Right lobe of liver (tissue), 6 donors: Measurements from ENCODE around the gene MCCC1. TPM values are rescaled to one million over a fixed set of nuclear protein-coding genes. Genes with fewer than 3 reads are reported as not detected.
A peak's percentile ranks its signal among the peaks of the same experiment; 100 is the strongest.

ENCODE experiments used
- ATAC-seq, 4 donors: fragments of 200-7000 bp; cut with Tn5 transposase; one replicate each; pipeline ENCODE4 v1.9.1; 2020; ENCODE audit warnings: mild to moderate bottlenecking in 4 of 4, moderate library complexity in 4 of 4
- DNase-seq, 3 donors: peaks; one replicate each; pipeline ENCODE4 v3.0.0-alpha.2; 2020
- H3K27ac ChIP-seq, 3 donors: fragments of 200-600 bp; one replicate each; pipeline ENCODE4 v1.8.0; 2022
- H3K27me3 ChIP-seq, 2 donors: fragments of 200-600 bp; one replicate each; pipeline ENCODE4 v1.8.0; 2022
- H3K36me3 ChIP-seq, 4 donors: fragments of 200-600 bp; sonication (generic) in 1 of 4; one replicate each; pipeline versions ENCODE4 v1.5.1 to v1.8.0; 2017 to 2022; ENCODE audit warnings: control low read depth in 1 of 4
- H3K4me1 ChIP-seq, 4 donors: fragments of 200-600 bp; sonication (generic) in 1 of 4; one replicate each; pipeline versions ENCODE4 v1.5.1 to v1.8.0; 2017 to 2022; ENCODE audit warnings: control low read depth in 1 of 4
- H3K4me3 ChIP-seq, 3 donors: fragments of 200-600 bp; one replicate each; pipeline ENCODE4 v1.8.0; 2022
- H3K9me3 ChIP-seq, 4 donors: fragments of 200-600 bp; sonication (generic) in 1 of 4; one replicate each; pipeline versions ENCODE4 v1.5.1 to v1.8.0; 2017 to 2022; ENCODE audit warnings: control low read depth in 1 of 4
- POLR2A ChIP-seq: fragments of 450-650 bp; IDR thresholded peaks from one replicate; pipeline ENCODE4 v1.6.1; 2017; ENCODE audit warnings: antibody characterized with exemption, mild to moderate bottlenecking
- WGBS: methylation state at CpG from one replicate; pipeline ENCODE4 v1.1.6; 2018; ENCODE audit warnings: low coverage, low lambda C conversion rate; ENCODE audit not compliant: insufficient coverage; ENCODE audit errors: missing lambda C conversion rate; 5-methylcytosine and 5-hydroxymethylcytosine counted together
- intact Hi-C, 2 donors: fragments of 100-400 bp; cut with DNase I; formaldehyde crosslinking; loops; one replicate each; pipeline versions ENCODE4 v1.11.2 to v1.14.1; 2022
- total RNA-seq, 6 experiments: library from RNA; depleted of rRNA in 2 of 6; stranded (reverse); fragments of >200 nt in 2 of 6; fragmentation: NEBNext Ultra II Directional in 3 of 6; extraction: Animal tissue kit (Norgen Biotek cat#: 25700) in 3 of 6; gene quantifications; one replicate each; pipeline versions ENCODE4 v1.1.0 to v1.2.4, GENCODE V29; 2016 to 2023
- TF ChIP-seq, protein P1 (sequence below), 4 donors: fragments of 200-600 bp in 3 of 4; fragments of 450-650 bp in 1 of 4; IDR thresholded peaks; one replicate each; pipeline versions ENCODE4 v1.5.1 to v1.8.0; 2016 to 2022; ENCODE audit warnings: antibody characterized with exemption in 4 of 4, mild to moderate bottlenecking in 2 of 4
- donor health status: DM: no; HTN: yes; CAD: no.
- donor health status: DM: no; HTN: no; CAD: no.
- donor health status: DM: no; HTN: no; CAD: no.
- donor health status: DM: no; HTN: yes; CAD: no.
- donor health status: DM: no; HTN: yes; CAD: no.

The MCCC1 gene
- total RNA-seq, 6 experiments from 2014 or later, result 34.0 to 57.0 (median 48.2) TPM

DNA sequence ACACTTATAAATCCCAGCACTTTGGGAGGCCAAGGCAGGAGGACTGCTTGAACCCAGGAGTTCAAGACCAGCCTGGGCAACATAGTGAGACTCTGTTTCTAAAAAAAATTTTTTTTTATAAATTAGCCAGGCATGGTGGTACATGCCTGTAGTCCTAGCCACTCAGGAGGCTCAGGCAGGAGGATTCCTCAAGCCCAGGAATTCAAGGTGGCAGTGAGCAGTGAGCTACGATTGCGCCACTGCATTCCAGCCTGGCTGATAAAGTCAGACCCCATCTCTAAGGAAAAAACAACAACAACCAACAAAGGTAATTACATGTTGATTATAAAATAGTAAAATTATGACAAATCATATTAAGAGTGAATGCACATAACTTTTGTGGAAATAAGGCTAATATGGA lies 40.9 kb downstream of the MCCC1 start:
- peaks cover 0 to 21% (median 3%) of the 10 kb centered on the region in 4 donors for H3K36me3 ChIP-seq
- no peak for TF ChIP-seq POLR2A
- TF ChIP-seq, protein P1, sequence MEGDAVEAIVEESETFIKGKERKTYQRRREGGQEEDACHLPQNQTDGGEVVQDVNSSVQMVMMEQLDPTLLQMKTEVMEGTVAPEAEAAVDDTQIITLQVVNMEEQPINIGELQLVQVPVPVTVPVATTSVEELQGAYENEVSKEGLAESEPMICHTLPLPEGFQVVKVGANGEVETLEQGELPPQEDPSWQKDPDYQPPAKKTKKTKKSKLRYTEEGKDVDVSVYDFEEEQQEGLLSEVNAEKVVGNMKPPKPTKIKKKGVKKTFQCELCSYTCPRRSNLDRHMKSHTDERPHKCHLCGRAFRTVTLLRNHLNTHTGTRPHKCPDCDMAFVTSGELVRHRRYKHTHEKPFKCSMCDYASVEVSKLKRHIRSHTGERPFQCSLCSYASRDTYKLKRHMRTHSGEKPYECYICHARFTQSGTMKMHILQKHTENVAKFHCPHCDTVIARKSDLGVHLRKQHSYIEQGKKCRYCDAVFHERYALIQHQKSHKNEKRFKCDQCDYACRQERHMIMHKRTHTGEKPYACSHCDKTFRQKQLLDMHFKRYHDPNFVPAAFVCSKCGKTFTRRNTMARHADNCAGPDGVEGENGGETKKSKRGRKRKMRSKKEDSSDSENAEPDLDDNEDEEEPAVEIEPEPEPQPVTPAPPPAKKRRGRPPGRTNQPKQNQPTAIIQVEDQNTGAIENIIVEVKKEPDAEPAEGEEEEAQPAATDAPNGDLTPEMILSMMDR (IDR thresholded peaks at IDR 0.05), result no peak
- H3K4me3 ChIP-seq, result no peak overlapping the region
- 100% methylated on average over 2 of the region's 2 CpGs for WGBS
- ATAC-seq (no peak), DNase-seq (no peak)
- no peaks in the 10 kb centered on the region for H3K9me3 ChIP-seq
- no peaks in the 10 kb centered on the region for H3K27me3 ChIP-seq
- intact Hi-C loops, result no loop called here
- no peaks in the 10 kb centered on the region for H3K4me1 ChIP-seq
- no peak overlapping the region for H3K27ac ChIP-seq

DNA sequence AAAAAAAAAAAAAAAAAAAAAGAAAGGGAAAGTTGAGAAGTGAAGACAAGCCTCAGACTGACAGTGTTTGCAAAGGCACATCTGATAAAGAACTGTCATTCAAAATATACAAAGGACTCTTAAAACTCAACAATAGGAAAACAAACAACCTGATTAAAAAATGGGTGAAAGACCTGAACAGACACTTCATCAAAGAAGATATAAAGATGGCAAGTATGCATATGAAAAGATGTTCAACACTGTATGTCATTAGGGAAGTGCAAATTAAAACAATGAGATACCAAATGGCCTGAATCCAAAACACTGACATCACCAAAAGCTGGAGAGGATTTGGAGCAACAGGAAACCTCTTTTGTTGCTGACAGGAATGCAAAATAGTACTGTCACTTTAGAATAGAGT lies 48.6 kb downstream of the MCCC1 start:
- Histone ChIP-seq H3K4me1 (peaks cover 0 to 3% (median 0%) of the 10 kb centered on the region in 4 donors), H3K27ac (no peak overlapping the region), H3K27me3 (no peaks in the 10 kb centered on the region), H3K4me3 (no peak overlapping the region), H3K9me3 (no peaks in the 10 kb centered on the region), H3K36me3 (peaks cover 0 to 22% (median 3%) of the 10 kb centered on the region in 4 donors)
- no peak for DNase-seq
- TF ChIP-seq, protein P1 (IDR thresholded peaks at IDR 0.05), result no peak
- no peak for TF ChIP-seq POLR2A
- no peak for ATAC-seq
- intact Hi-C loops, result no loop called here

DNA sequence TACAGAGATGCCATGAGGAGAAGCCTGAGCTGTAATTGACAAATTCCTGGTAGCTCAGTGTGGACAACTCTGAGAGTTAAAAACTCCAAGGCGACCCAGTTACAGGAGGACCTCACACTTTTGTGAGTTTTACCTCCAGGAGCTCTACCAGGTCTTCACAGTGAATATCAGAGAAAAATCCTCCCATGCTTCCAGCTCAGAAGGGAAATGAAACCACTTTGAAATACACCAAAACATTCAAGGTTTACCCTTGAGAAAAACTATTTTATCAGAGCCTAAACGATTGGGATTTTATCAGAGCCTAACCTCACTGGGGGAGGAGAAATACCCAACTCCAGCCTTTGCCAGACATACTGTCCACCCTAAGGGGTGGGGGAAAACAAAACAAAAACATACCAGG lies 52.4 kb downstream of the MCCC1 start:
- Histone ChIP-seq H3K9me3 (no peaks in the 10 kb centered on the region), H3K4me1 (peaks cover 0 to 3% (median 0%) of the 10 kb centered on the region in 4 donors), H3K27ac (no peak overlapping the region), H3K4me3 (no peak overlapping the region), H3K36me3 (peaks cover 0 to 28% (median 4%) of the 10 kb centered on the region in 4 donors), H3K27me3 (no peaks in the 10 kb centered on the region)
- intact Hi-C loops, result no loop called here
- 19% methylated on average over 1 of the region's 2 CpGs for WGBS
- TF ChIP-seq, protein P1 (IDR thresholded peaks at IDR 0.05), result no peak
- no peak for TF ChIP-seq POLR2A
- ATAC-seq (peak in 1 of 4 donors; percentile 15), DNase-seq (no peak)

DNA sequence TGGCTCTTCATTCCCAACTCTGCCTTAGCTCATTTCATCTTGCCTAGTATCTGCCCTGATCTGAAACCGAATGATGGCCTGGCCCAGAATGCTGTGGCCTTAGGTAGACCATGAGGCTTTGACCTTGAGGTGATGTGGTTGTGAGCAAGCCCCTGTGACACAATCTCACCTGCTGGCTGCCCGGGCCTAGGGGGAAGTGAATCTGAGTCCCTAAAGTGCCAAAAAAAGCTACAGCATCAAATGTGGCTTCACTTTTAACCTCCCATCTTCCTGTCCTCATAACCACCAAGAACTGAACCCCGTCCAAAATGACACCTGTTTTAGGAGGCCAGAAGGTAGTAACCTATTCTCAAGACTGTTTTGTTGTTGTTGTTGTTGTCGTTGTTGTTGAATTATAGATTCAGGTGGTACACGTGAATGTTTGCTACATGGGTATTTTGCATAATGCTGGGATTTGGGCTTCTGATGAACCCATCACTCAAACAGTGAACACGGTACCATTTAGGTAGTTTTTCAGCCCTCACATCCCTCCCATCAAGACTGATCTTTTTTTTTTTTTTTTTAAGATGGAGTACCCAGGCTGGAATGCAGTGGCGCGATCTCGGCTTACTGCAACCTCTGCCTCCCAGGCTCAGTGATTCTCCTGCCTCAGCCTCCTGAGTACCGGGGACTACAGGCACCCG lies 54.6 kb downstream of the MCCC1 start:
- WGBS, result 88% methylated on average over 4 of the region's 11 CpGs
- ATAC-seq, result no peak
- H3K27ac ChIP-seq, result no peak overlapping the region
- H3K36me3 ChIP-seq, result peaks cover 0 to 16% (median 4%) of the 10 kb centered on the region in 4 donors
- no peaks in the 10 kb centered on the region for H3K9me3 ChIP-seq
- no peaks in the 10 kb centered on the region for H3K27me3 ChIP-seq
- no peak for TF ChIP-seq POLR2A
- TF ChIP-seq, protein P1 (IDR thresholded peaks at IDR 0.05), result no peak
- peaks cover 0 to 3% (median 0%) of the 10 kb centered on the region in 4 donors for H3K4me1 ChIP-seq
- intact Hi-C loops, result no loop called here
- no peak overlapping the region for H3K4me3 ChIP-seq
- DNase-seq, result no peak
